NT2/D1 (cell line): ENCODE data around the gene CPED1.

Experiments used
- YY1 ChIP-seq: IDR thresholded peaks from 2 replicates; pipeline ENCODE4 v1.6.1; 2011; ENCODE audit not compliant: insufficient read length, insufficient read depth
- ZNF274 ChIP-seq: IDR thresholded peaks from 2 replicates; pipeline ENCODE4 v1.6.1; 2011; ENCODE audit warnings: mild to moderate bottlenecking, low read depth, low read length

GRCh38 chr7:121180436-121181063, 192.0 kb downstream of the CPED1 start:
- TF ChIP-seq YY1 (no peak), ZNF274 (no peak)
